NCI-H1105 treated with DMSO at 0.1 percent for 48 hours (cell line): Measurements from ENCODE around the gene C20orf144.
"Not testable (repeated sequence)": the region's sequence is repeated elsewhere in the genome, so short reads cannot be mapped to it uniquely, and the experiment has no call there.

ENCODE experiments used
- DNase-seq: peaks from one replicate; lab custom pipeline; 2025; lab: John Stamatoyannopoulos, UW

The C20orf144 gene

DNA sequence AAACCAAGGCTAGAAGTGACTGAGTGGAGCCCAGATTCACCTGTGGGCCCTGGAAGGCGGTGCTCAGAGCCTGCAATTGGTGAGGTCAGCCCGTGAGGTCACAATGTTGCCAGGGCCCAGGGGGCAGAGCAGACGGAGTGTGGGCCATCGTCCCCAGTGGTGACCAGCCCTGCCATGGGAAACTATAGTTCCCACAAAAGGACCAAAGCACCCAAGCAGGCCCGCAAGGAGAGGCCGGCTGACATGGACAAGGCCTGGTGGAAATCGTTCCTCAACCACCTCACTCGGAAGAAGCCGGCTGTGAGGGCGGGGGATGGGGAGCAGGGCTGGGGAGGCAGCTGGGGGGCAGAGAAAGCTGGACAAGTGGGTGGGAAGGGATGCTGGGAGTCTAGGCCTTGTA is at the start of gene C20orf144:
C20orf144 (plus strand) TSS at position 156 of the 400 bp plus-strand sequence; CDS start at position 175, 19 bp downstream.
- DNase-seq = no peak

DNA sequence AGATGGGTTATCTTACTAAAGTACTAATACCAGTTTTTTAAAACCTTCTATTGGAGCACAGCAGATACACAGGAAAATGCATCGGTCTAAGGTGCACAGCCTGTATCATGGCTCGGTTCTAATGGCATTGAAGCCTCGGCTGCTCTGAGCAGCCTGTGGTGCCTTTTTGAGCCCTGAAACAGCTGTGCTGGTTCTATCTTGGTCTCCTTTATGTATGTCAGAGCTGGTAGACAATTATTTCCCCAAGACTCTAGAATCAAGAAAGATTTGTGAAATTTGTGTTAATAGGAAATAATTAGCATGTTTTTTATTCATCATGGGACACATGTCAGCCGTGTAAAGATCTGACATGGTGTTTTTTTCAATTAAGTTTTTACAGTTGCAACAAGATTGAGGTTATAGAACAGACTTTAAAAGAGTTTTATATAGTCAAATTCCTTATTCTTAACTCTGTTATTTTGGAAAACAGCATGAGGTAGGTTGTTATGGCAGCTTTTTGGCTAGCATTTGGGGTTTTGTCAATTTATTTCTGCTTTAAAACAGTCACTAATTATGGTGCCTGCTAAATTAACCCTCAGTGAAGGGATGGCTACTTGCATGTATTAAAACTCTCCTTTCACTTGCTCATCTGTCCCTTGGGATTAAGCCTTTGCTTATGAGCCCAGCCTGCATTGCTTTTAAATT is 40.3 kb upstream of the C20orf144 start:
- DNase-seq = no peak

GRCh38 chr20:33622705-33623365 is 39.3 kb upstream of the C20orf144 start:
- DNase-seq = no peak

GRCh38 chr20:33624399-33624798 is 37.7 kb upstream of the C20orf144 start:
- no peak for DNase-seq

DNA sequence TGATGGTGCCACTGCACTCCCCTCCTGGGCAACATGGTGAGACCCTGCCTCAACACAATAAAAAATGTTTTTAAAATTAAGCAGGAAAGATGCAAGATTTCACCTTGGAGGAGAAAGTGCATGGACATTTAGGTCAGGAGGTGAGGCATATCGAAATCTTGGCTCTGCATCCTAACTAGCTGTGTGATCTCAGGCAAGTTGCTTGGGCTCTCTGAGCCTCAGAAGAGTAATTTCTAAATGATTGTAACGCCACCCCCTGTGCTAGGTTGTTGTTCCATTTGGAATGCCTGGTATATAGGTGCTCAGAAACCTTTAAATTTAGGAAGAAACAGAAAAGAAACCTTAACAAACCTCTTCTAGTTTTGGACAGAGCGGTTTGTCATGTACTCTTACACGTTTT is 35.9 kb upstream of the C20orf144 start:
- no peak for DNase-seq

GRCh38 chr20:33627577-33628216 is 34.4 kb upstream of the C20orf144 start:
- no peak for DNase-seq

DNA sequence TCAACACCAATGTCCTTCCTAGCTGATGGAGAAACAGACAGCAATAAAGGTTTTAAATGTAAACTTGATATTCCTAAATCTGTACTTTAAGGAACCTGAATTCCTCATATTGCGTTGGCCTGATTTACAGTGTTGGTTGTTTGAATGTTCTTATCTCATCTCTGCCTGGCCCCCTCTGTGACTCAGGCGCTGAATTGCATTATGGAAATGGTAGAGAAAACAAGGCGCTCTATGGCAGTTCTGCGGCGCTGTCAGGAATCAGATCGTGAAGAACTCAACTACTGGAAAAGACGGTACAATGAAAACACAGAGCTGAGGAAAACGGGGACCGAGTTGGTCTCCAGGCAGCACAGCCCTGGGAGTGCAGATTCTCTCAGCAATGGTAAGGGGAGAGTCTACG is 32.6 kb upstream of the C20orf144 start:
- no peak for DNase-seq

- no peak for DNase-seq
Measured at GRCh38 chr20:33629979-33630378, 32.1 kb upstream of the C20orf144 start.

GRCh38 chr20:33630507-33630906 is 31.6 kb upstream of the C20orf144 start:
- no peak for DNase-seq

- not testable (repeated sequence) for DNase-seq
Measured at GRCh38 chr20:33631910-33632309, 30.2 kb upstream of the C20orf144 start.

DNA sequence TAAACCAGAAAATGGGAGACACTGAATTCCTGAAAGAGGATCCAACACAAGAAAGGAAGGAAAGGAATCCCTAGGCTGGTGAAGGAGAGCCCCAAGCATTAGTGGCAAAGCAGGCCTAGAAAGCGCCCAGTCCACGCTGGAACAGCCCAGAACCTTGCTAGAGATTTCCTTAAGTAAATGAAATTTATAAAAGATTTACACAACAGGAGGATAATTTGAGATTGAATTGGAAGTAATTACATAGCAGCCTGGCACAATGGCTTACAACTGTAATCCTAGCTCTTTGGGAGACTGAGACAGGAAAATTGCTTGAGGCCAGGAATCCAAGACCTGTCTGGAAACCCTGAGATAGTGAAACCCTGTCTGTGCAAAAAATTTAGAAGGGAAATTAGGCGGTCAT is 26.8 kb upstream of the C20orf144 start:
- no peak for DNase-seq

DNA sequence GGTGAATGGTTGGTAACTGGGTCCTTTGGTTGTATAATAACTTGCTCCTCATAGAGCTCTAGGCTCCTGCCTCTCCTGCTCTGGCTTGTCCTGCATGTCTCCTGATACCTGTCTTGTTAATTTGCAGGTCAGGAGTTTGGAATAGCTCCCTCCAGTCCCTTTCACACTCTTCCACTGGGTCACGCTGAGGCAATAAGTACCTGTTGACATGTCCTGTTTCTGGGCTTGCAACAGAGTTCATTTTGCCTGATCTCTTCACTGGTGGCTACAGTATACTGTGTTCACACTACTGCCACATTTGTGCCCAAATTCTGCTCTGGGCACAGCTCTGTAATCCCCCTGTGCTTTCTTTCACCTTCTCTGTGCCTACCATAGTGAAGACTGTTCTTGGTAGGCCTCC is 25.4 kb upstream of the C20orf144 start:
- DNase-seq = no peak

GRCh38 chr20:33640287-33640686 is 21.8 kb upstream of the C20orf144 start:
- no peak for DNase-seq

DNA sequence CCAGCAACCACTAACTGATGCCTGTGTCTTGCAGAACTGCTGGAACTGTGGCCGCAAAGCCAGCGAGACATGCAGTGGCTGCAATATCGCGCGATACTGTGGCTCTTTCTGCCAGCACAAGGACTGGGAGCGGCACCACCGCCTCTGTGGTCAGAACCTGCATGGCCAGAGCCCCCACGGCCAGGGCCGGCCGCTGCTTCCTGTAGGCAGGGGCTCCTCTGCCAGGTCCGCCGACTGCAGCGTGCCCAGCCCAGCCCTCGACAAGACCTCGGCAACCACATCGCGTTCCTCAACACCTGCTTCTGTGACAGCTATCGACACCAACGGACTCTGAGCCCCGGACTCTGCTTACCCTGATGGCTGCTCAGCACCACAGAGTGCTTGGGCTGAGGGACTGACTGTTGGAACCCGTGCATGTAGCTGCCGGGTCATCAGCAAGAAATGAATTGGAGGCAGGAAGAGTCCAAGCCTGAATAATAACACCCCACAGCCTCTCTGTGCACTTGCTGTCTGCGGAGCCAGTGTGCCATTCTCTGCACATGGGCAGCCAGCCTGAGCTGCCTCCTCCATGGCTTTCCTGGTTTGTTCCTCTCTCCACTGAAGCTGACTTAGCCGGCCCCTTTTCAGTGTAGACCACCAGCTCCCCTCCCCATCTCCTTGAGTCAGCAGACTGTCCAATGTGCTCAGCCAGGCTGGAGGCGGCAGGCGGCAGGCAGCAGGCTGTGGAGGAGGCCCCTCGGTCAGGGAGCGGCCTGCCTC is 17.6 kb upstream of the C20orf144 start:
- no peak for DNase-seq

GRCh38 chr20:33645072-33645358 is 17.1 kb upstream of the C20orf144 start:
- no peak for DNase-seq

DNA sequence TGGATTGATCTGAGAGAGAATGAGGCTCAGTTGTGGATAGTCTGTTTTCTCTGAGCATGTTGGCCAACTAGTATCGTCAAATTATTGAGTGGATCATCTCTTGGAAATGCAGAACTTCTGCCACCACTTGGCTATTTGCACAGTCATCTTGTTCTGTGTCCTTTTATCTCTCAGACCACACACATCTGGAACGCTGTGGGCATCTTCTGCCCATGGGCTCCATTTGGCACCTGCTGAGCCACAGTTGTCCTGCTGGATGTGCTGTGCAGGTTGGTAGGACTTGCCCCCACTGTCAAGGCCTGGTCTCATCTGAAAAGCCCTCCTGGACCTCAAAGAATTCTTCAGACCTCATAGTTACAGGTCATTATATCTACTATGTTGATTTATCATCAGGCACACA is 16.7 kb upstream of the C20orf144 start:
- DNase-seq = no peak

DNA sequence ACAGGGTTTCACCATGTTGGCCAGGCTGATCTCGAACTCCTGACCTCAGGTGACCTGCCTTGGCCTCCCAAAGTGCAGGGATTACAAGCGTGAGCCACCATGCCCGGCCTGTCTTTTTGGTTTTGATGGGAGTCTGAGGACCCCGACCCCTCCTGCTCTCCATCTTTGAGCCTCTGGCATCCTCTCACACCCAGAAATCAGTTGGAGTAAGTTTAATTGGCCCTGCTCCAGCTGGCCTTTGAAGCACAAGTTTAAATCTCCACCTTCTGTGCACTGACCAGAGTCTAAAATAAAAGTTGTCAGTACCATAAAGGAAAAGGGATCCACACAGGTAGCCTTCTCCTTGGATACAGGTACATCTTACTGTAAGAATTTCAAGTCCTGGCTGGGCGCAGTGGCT is 15.9 kb upstream of the C20orf144 start:
- no peak for DNase-seq

DNA sequence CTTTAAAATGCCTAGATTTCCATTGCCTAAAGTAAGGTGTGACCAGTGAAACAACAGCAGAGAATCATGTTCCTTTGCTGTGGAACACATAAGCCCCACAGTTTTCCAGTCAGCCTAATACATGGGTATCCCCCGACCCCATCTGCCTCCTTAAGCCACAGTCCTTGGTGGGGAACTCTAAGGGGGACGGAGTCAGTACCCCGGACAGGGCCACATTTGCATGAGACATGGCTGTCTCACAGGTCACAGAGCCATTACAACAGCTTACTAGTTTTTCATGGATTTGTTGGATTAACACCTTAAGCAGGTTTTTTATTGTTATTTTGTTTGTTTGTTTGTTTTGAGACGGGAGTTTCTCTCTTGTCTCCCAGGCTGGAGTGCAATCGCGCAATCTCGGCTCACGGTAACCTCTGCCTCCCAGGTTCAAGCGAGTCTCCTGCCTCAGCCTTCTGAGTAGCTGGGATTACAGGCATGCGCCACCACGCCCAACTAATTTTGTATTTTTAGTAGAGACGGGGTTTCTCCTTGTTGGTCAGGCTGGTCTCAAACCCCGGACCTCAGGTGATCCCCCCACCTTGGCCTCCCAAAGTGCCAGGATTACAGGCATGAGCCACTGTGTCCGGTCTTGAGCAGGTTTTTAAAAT is 15.0 kb upstream of the C20orf144 start:
- not testable (repeated sequence) for DNase-seq

DNA sequence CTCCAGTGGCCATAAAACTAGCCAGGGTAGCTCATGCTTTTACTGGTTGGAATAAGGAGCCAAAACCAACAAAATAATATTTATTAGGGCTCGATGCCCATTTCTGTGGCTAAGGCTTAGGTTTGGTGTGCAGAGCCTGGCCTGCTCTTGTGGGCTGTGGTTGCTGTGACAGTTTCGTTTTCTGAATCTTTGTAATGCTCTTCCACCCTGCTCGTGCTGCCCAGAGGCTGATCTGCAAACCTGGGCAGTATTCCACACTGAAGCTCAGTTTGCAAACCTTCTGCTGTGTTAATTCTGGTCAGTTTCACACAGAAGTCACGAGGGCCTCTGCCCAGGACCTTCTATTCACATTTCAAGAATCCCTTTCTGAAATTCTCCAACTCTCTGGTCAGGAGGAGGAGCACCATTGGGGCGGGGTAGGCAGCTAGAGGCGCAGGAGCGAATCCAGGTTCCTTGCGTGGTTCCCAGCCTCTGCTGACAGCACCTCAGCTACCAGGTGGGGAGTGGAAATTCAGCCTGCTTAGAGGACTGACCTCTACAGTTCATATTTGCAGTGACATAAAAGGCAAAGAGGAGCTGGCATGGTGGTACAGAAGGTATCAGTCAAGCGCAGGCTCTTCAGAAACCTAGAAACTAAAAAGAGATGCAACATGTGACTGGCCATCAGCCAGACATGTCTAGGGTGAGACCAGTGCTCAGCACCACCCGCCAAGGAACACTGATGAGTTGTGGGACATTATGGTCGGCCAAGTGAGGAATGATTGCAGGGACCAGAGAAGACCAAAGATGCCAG is 14.3 kb upstream of the C20orf144 start:
- DNase-seq = no peak

DNA sequence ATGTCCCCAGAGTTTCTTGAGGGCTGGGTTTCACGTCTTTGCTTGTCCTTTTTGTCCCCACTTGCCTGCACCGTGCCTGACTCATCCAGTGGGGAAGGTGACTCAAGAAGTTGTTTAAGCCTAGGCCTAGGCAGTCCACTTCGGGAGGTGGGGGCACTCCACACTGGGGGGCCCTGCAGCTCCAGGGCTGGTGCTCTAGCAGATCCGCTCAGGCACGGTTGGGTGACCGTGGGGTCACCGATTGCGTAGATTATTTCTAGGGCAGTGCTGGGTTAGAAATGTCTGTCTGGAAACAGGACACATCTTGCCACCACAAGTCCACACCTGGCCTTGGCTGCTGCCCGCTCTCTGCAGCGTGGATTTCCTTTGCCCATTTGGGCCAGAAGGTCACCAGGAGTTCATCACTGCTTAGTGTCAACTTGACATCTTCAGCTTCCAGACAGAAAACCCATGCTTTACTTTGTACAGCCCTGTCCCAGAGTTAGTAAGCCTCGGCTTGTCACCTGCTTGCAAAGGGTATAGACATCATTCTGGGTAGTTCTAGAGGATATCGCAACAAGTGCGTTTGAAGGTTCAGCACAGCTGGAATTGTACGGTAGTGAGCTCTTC is 13.6 kb upstream of the C20orf144 start:
- DNase-seq = no peak

DNA sequence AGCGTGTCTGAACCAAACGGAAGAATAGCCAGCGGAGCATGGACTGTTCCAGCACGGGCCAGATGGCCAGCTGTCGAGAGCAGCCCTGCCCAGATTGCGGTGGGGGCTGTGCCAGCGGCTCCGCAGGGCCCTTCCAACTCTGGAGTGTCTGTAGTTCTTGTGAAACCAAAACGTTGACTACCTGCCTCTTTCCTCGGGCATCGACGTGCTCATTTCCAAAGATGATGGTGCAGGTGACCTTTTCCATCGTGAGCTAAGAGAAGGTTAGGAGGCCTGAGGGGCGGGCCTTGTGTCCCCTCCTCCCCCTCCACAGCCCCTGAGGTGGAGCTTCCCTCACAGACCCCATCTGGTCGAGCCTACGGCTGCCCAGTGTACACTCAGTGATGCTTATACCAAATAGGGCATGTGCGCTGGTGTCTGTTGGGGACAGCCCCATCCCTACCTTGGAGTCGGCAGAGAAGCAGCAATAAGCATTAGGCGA is 12.9 kb upstream of the C20orf144 start:
- DNase-seq = no peak
